Measurements from ENCODE around the gene C1orf159.

C1orf159 gene

DNA sequence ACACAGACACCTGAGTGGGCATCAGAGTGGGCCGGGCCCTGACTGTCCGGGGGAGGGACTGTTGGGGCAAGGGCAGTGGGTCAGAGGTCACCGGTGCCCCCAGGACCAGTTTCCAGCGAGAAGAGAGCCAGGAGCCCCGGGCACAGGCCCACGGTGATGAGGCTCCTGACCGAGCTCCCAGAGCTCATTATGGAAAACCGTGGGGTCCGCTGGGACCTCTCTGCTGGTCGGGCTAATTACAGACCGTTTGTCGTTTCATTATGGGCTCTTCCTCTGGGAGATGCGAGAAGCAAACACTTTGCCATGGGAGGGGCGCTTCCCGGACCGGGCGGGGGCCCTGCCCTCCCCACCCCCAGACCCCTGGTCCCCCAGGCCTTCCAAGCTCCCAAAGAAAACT is 45.8 kb upstream of the C1orf159 start:
- no peak for DNase-seq (ENCODE audit: low read depth in 1 of 2, low spot score in 1 of 2)
- Histone ChIP-seq H3K27ac (replicated peaks) (no peak overlapping the region), H3K4me3 (replicated peaks; ENCODE audit: insufficient read depth, low read length) (no peak overlapping the region), H3K27me3 (ENCODE audit: insufficient read depth, poor library complexity, severe bottlenecking) (no peaks in the 10 kb centered on the region)
- TF ChIP-seq GABPA (IDR thresholded peaks at IDR 0.05; ENCODE audit: low read depth) (no peak), POLR2AphosphoS5 (IDR thresholded peaks at IDR 0.05; ENCODE audit: low read depth) (no peak), REST (IDR thresholded peaks at IDR 0.05; ENCODE audit: insufficient replicate concordance, low read depth) (no peak), SPI1 (IDR thresholded peaks at IDR 0.05; ENCODE audit: borderline replicate concordance, low read depth) (no peak)
- TF ChIP-seq, protein P1, sequence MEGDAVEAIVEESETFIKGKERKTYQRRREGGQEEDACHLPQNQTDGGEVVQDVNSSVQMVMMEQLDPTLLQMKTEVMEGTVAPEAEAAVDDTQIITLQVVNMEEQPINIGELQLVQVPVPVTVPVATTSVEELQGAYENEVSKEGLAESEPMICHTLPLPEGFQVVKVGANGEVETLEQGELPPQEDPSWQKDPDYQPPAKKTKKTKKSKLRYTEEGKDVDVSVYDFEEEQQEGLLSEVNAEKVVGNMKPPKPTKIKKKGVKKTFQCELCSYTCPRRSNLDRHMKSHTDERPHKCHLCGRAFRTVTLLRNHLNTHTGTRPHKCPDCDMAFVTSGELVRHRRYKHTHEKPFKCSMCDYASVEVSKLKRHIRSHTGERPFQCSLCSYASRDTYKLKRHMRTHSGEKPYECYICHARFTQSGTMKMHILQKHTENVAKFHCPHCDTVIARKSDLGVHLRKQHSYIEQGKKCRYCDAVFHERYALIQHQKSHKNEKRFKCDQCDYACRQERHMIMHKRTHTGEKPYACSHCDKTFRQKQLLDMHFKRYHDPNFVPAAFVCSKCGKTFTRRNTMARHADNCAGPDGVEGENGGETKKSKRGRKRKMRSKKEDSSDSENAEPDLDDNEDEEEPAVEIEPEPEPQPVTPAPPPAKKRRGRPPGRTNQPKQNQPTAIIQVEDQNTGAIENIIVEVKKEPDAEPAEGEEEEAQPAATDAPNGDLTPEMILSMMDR (IDR thresholded peaks at IDR 0.05; ENCODE audit: insufficient read depth, low read length), result no peak

- Histone ChIP-seq H3K27ac (replicated peaks) (no peak overlapping the region), H3K4me3 (replicated peaks; ENCODE audit: insufficient read depth, low read length) (no peak overlapping the region), H3K27me3 (ENCODE audit: insufficient read depth, poor library complexity, severe bottlenecking) (no peaks in the 10 kb centered on the region)
- no peak for DNase-seq (ENCODE audit: low read depth in 1 of 2, low spot score in 1 of 2)
- TF ChIP-seq REST (IDR thresholded peaks at IDR 0.05; ENCODE audit: insufficient replicate concordance, low read depth) (no peak), GABPA (IDR thresholded peaks at IDR 0.05; ENCODE audit: low read depth) (no peak), SPI1 (IDR thresholded peaks at IDR 0.05; ENCODE audit: borderline replicate concordance, low read depth) (no peak), POLR2AphosphoS5 (IDR thresholded peaks at IDR 0.05; ENCODE audit: low read depth) (no peak)
- TF ChIP-seq, protein P1 (IDR thresholded peaks at IDR 0.05; ENCODE audit: insufficient read depth, low read length), result no peak
These were observed 45.3 kb upstream of the C1orf159 start for GRCh38 chr1:1161078-1161682.

- TF ChIP-seq GABPA (IDR thresholded peaks at IDR 0.05; ENCODE audit: low read depth), result no peak
- no peak for TF ChIP-seq POLR2AphosphoS5 (IDR thresholded peaks at IDR 0.05; ENCODE audit: low read depth)
- TF ChIP-seq REST (IDR thresholded peaks at IDR 0.05; ENCODE audit: insufficient replicate concordance, low read depth), result no peak
- TF ChIP-seq, protein P1 (IDR thresholded peaks at IDR 0.05; ENCODE audit: insufficient read depth, low read length), result no peak
- TF ChIP-seq SPI1 (IDR thresholded peaks at IDR 0.05; ENCODE audit: borderline replicate concordance, low read depth), result no peak
- H3K27ac ChIP-seq (replicated peaks), result no peak overlapping the region
- no peaks in the 10 kb centered on the region for H3K27me3 ChIP-seq (ENCODE audit: insufficient read depth, poor library complexity, severe bottlenecking)
- DNase-seq (ENCODE audit: low read depth in 1 of 2, low spot score in 1 of 2), result no peak
- H3K4me3 ChIP-seq (replicated peaks; ENCODE audit: insufficient read depth, low read length), result no peak overlapping the region
These were observed 44.5 kb upstream of the C1orf159 start for GRCh38 chr1:1160281-1160930.
